SK-N-SH (cell line): ENCODE results near the gene ZNF174. TPM values are rescaled to one million over a fixed set of nuclear protein-coding genes. Genes with fewer than 3 reads are reported as not detected.

Experiments used
- CTCF ChIA-PET: fragments of 300-600, 350-600 bp; formaldehyde crosslinking; extraction: SDS; loops from one replicate; lab custom pipeline; 2021; lab: Yijun Ruan, JAX
- POLR2A ChIA-PET: fragments of 350-600 bp; sonication (Branson Sonifier 250); formaldehyde crosslinking; extraction: SDS; loops from one replicate; lab custom pipeline; 2020; ENCODE audit warnings: antibody characterized with exemption, inconsistent platforms; lab: Yijun Ruan, JAX
- DNase-seq: peaks from one replicate; pipeline ENCODE4 v3.0.0; 2012
- H2AFZ ChIP-seq: fragments of 200-600 bp; sonication (generic); 2 replicates; pipeline ENCODE4 v1.8.1; 2016; ENCODE audit warnings: antibody characterized with exemption, mild to moderate bottlenecking, low read depth
- H3F3A ChIP-seq: fragments of 200-600 bp; sonication (generic); replicated peaks from 2 replicates; pipeline ENCODE3; 2016; ENCODE audit warnings: antibody characterized with exemption, mild to moderate bottlenecking; ENCODE audit not compliant: insufficient read depth
- H3K27ac ChIP-seq, 2 experiments: fragments of 200-500 bp in 1 of 2; fragments of 200-600 bp in 1 of 2; sonication (Bioruptor generic) in 1 of 2; sonication (generic), shearing (Covaris generic) in 1 of 2; 2 replicates each; pipeline versions ENCODE4 v1.5.1 to v1.6.1; 2014 to 2016; ENCODE audit warnings: low read depth in 2 of 2, inconsistent platforms in 1 of 2, low read length in 1 of 2, mild to moderate bottlenecking in 1 of 2, mixed read lengths in 1 of 2
- H3K27me3 ChIP-seq: fragments of 200-600 bp; sonication (generic), shearing (Covaris generic); 2 replicates; pipeline ENCODE4 v1.6.1; 2016; ENCODE audit warnings: mixed run types; ENCODE audit not compliant: insufficient read depth
- H3K36me3 ChIP-seq, 2 experiments: fragments of 200-500 bp in 1 of 2; fragments of 200-600 bp in 1 of 2; sonication (Bioruptor generic) in 1 of 2; sonication (generic) in 1 of 2; replicated peaks in 1 of 2; 2 replicates each; pipeline versions ENCODE3 to v1.5.1; 2014 to 2016; ENCODE audit warnings: low read length in 1 of 2, mild to moderate bottlenecking in 1 of 2; ENCODE audit not compliant: insufficient read depth in 2 of 2, control insufficient read depth in 1 of 2
- H3K4me1 ChIP-seq, 2 experiments: fragments of 200-500 bp in 1 of 2; fragments of 200-600 bp in 1 of 2; sonication (Bioruptor generic) in 1 of 2; sonication (generic), shearing (Covaris generic) in 1 of 2; 2 replicates each; pipeline versions ENCODE4 v1.5.1 to v1.6.1; 2014 to 2016; ENCODE audit warnings: low read depth in 1 of 2, low read length in 1 of 2, mixed run types in 1 of 2; ENCODE audit not compliant: insufficient read depth in 2 of 2, control insufficient read depth in 1 of 2
- H3K4me2 ChIP-seq: fragments of 200-600 bp; sonication (generic), shearing (Covaris generic); 2 replicates; pipeline ENCODE4 v1.6.1; 2017; ENCODE audit warnings: mixed run types
- H3K4me3 ChIP-seq, 2 experiments: fragments of 200-500 bp in 1 of 2; fragments of 200-600 bp in 1 of 2; sonication (Bioruptor generic) in 1 of 2; sonication (generic), shearing (Covaris generic) in 1 of 2; 2 replicates each; pipeline versions ENCODE4 v1.5.1 to v1.8.1; 2014 to 2016; ENCODE audit warnings: low read depth in 2 of 2, inconsistent platforms in 1 of 2, low read length in 1 of 2, mild to moderate bottlenecking in 1 of 2, mixed read lengths in 1 of 2, moderate library complexity in 1 of 2
- H3K79me2 ChIP-seq: fragments of 200-600 bp; sonication (generic); 2 replicates; pipeline ENCODE4 v1.8.1; 2017; ENCODE audit warnings: mild to moderate bottlenecking; ENCODE audit not compliant: insufficient read depth
- H3K9ac ChIP-seq: fragments of 200-600 bp; sonication (generic); 2 replicates; pipeline ENCODE4 v1.6.1; 2017; ENCODE audit warnings: mixed run types
- H3K9me2 ChIP-seq: fragments of 200-600 bp; sonication (generic); 2 replicates; pipeline ENCODE4 v1.6.1; 2017; ENCODE audit warnings: mixed run types
- H3K9me3 ChIP-seq: fragments of 200-600 bp; sonication (generic); 2 replicates; pipeline ENCODE4 v1.6.1; 2017; ENCODE audit warnings: mixed run types, mild to moderate bottlenecking, moderate library complexity
- H4K20me1 ChIP-seq: fragments of 200-600 bp; sonication (generic); 2 replicates; pipeline ENCODE4 v1.6.1; 2017; ENCODE audit warnings: mild to moderate bottlenecking, mixed run types; ENCODE audit not compliant: insufficient read depth
- CHD2 ChIP-seq: fragments of 150-350 bp; IDR thresholded peaks from 2 replicates; pipeline ENCODE4 v1.6.1; 2018; ENCODE audit warnings: low read length; ENCODE audit not compliant: partially characterized antibody
- ELF1 ChIP-seq: IDR thresholded peaks from 2 replicates; pipeline ENCODE4 v1.4.0; 2012
- EP300 ChIP-seq, 2 experiments: IDR thresholded peaks; 2 replicates each; pipeline versions ENCODE4 v1.4.0 to v1.6.1; 2012; ENCODE audit warnings: borderline replicate concordance in 1 of 2, low read depth in 1 of 2, low read length in 1 of 2
- FOSL2 ChIP-seq: IDR thresholded peaks from 2 replicates; pipeline ENCODE4 v1.4.0; 2012; ENCODE audit warnings: low read depth, mild to moderate bottlenecking, moderate library complexity, borderline replicate concordance
- FOXJ3 ChIP-seq: sonication (generic); formaldehyde crosslinking; IDR thresholded peaks from 2 replicates; pipeline ENCODE4 v1.5.1; 2020; ENCODE audit warnings: mild to moderate bottlenecking, missing genetic modification reagents
- GATA2 ChIP-seq: sonication (generic); formaldehyde crosslinking; IDR thresholded peaks from 2 replicates; pipeline ENCODE4 v1.5.0; 2020; ENCODE audit warnings: mild to moderate bottlenecking, missing genetic modification reagents
- IRF3 ChIP-seq: fragments of 150-350 bp; IDR thresholded peaks from 2 replicates; pipeline ENCODE4 v1.6.1; 2016; ENCODE audit warnings: mild to moderate bottlenecking, low read depth, low read length
- JUND ChIP-seq: IDR thresholded peaks from 2 replicates; pipeline ENCODE4 v1.4.0; 2012
- MEF2A ChIP-seq: IDR thresholded peaks from 2 replicates; pipeline ENCODE4 v1.4.0; 2012; ENCODE audit warnings: low read depth, borderline replicate concordance
- NFIC ChIP-seq: IDR thresholded peaks from 2 replicates; pipeline ENCODE4 v1.4.0; 2012; ENCODE audit warnings: borderline replicate concordance
- NRF1 ChIP-seq: IDR thresholded peaks from 2 replicates; pipeline ENCODE4 v1.6.1; 2012; ENCODE audit warnings: low read depth, mild to moderate bottlenecking, low read length
- POLR2AphosphoS5 ChIP-seq: IDR thresholded peaks from 2 replicates; pipeline ENCODE4 v1.6.1; 2012; ENCODE audit warnings: low read depth, low read length
- RCOR1 ChIP-seq: fragments of 150-350 bp; IDR thresholded peaks from 2 replicates; pipeline ENCODE4 v1.6.1; 2017; ENCODE audit warnings: antibody characterized with exemption, low read length
- RXRA ChIP-seq: IDR thresholded peaks from 2 replicates; pipeline ENCODE4 v1.4.0; 2012; ENCODE audit warnings: low read depth, mild to moderate bottlenecking, borderline replicate concordance
- SMC3 ChIP-seq: IDR thresholded peaks from 2 replicates; pipeline ENCODE4 v1.6.1; 2012; ENCODE audit warnings: low read depth, low read length, improper control_type of control experiment
- TCF12 ChIP-seq: IDR thresholded peaks from 2 replicates; pipeline ENCODE4 v1.4.0; 2012
- YY1 ChIP-seq: IDR thresholded peaks from 2 replicates; pipeline ENCODE4 v1.4.0; 2012; ENCODE audit warnings: low read depth, mild to moderate bottlenecking
- whole genome bisulfite sequencing: methylation state at CpG from one replicate; pipeline ENCODE4 v1.1.6; 2017; ENCODE audit warnings: low lambda C conversion rate; 5-methylcytosine and 5-hydroxymethylcytosine counted together
- polyA plus RNA-seq, 3 experiments: library from polyadenylated mRNA; depleted of rRNA; stranded (reverse); fragments of >200 nt; gene quantifications; 2 replicates each; pipeline ENCODE4 v1.2.3, GENCODE V29; 2012
- TF ChIP-seq, protein P1 (sequence below): IDR thresholded peaks from 2 replicates; pipeline ENCODE4 v1.6.1; 2012; ENCODE audit warnings: mild to moderate bottlenecking, low read depth, low read length, moderate library complexity
- TF ChIP-seq, protein P2 (sequence below): fragments of 200-600 bp; sonication (generic); IDR thresholded peaks from 2 replicates; pipeline ENCODE4 v1.6.1; 2017; ENCODE audit warnings: antibody characterized with exemption, mild to moderate bottlenecking, moderate library complexity
- TF ChIP-seq, protein P3 (sequence below): IDR thresholded peaks from 2 replicates; pipeline ENCODE4 v1.4.0; 2012; ENCODE audit warnings: low read depth

The ZNF174 gene
- polyA plus RNA-seq, 1 of the 3 experiments (the other 2 are of a cell fraction) = 10.5 TPM

DNA sequence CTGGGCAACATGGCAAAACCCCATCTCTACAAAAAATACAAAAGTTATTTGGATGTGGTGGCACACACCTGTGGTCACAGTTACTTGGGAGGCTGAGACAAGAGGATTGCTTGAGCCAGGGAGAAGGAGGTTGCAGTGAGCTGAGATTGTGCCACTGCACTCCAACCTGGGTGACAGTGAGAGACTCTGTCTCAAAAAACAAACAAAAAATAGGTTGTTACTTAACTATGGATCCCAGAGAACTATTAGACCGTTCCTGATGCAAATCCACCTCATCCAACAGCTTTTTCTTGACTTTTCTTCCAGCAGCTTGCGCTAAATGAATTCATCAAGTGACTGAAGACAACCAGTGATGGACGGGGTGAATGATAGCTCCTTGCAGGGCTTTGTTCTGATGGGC lies 45.4 kb upstream of the ZNF174 start, which contains the start of gene OR2C1:
Gene OR2C1, plus strand, starts transcription at position 301 of the 400 bp plus-strand sequence. Its CDS starts 52 bp downstream, at position 353.
- WGBS = 14% methylated on average over 3 of the region's 3 CpGs
- DNase-seq = no peak
- TF ChIP-seq NRF1 (no peak), RCOR1 (no peak), MEF2A (no peak), FOXJ3 (CRISPR knock-in tag) (no peak), ELF1 (no peak), FOSL2 (no peak), YY1 (no peak), CHD2 (no peak), POLR2AphosphoS5 (no peak), SMC3 (no peak), EP300 (IDR thresholded peaks at IDR 0.05; ENCODE audit: borderline replicate concordance in 1 of 2, low read depth in 1 of 2, low read length in 1 of 2) (no peak), GATA2 (CRISPR knock-in tag) (no peak), JUND (no peak), NFIC (no peak), TCF12 (no peak), RXRA (no peak), IRF3 (no peak)
- TF ChIP-seq, protein P1, sequence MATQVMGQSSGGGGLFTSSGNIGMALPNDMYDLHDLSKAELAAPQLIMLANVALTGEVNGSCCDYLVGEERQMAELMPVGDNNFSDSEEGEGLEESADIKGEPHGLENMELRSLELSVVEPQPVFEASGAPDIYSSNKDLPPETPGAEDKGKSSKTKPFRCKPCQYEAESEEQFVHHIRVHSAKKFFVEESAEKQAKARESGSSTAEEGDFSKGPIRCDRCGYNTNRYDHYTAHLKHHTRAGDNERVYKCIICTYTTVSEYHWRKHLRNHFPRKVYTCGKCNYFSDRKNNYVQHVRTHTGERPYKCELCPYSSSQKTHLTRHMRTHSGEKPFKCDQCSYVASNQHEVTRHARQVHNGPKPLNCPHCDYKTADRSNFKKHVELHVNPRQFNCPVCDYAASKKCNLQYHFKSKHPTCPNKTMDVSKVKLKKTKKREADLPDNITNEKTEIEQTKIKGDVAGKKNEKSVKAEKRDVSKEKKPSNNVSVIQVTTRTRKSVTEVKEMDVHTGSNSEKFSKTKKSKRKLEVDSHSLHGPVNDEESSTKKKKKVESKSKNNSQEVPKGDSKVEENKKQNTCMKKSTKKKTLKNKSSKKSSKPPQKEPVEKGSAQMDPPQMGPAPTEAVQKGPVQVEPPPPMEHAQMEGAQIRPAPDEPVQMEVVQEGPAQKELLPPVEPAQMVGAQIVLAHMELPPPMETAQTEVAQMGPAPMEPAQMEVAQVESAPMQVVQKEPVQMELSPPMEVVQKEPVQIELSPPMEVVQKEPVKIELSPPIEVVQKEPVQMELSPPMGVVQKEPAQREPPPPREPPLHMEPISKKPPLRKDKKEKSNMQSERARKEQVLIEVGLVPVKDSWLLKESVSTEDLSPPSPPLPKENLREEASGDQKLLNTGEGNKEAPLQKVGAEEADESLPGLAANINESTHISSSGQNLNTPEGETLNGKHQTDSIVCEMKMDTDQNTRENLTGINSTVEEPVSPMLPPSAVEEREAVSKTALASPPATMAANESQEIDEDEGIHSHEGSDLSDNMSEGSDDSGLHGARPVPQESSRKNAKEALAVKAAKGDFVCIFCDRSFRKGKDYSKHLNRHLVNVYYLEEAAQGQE = no peak
- TF ChIP-seq, protein P2, sequence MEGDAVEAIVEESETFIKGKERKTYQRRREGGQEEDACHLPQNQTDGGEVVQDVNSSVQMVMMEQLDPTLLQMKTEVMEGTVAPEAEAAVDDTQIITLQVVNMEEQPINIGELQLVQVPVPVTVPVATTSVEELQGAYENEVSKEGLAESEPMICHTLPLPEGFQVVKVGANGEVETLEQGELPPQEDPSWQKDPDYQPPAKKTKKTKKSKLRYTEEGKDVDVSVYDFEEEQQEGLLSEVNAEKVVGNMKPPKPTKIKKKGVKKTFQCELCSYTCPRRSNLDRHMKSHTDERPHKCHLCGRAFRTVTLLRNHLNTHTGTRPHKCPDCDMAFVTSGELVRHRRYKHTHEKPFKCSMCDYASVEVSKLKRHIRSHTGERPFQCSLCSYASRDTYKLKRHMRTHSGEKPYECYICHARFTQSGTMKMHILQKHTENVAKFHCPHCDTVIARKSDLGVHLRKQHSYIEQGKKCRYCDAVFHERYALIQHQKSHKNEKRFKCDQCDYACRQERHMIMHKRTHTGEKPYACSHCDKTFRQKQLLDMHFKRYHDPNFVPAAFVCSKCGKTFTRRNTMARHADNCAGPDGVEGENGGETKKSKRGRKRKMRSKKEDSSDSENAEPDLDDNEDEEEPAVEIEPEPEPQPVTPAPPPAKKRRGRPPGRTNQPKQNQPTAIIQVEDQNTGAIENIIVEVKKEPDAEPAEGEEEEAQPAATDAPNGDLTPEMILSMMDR = no peak
- TF ChIP-seq, protein P3, sequence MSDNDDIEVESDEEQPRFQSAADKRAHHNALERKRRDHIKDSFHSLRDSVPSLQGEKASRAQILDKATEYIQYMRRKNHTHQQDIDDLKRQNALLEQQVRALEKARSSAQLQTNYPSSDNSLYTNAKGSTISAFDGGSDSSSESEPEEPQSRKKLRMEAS = no peak
- POLR2A ChIA-PET = interaction anchor here (0.7 kb wide), 1 partner anchor 135 kb away, joined by 3 read pairs; no protein-coding TSS in a partner anchor
- Histone ChIP-seq H3F3A (peaks cover 4% of the 10 kb centered on the region), H4K20me1 (no peaks in the 10 kb centered on the region), H3K9me3 (no peaks in the 10 kb centered on the region), H3K4me1 (no peaks in the 10 kb centered on the region), H3K36me3 (no peaks in the 10 kb centered on the region), H3K4me2 (no peak within 1 kb of the TSS), H3K79me2 (no peaks in the 10 kb centered on the region), H3K9ac (no peak within 1 kb of the TSS), H3K27me3 (peaks cover 25% of the 10 kb centered on the region; the same call in 1 of the 2 replicates), H3K27ac (no peak within 1 kb of the TSS), H3K4me3 (no peak within 1 kb of the TSS), H2AFZ (no peak within 1 kb of the TSS), H3K9me2 (no peaks in the 10 kb centered on the region)
- CTCF ChIA-PET = interaction anchor here (1.1 to 1.6 kb wide), 2 partner anchors 10 to 44 kb away, joined by 3 read pairs; no protein-coding TSS in a partner anchor
